OCI-LY1 (cell line): ENCODE results near the gene NSUN3.

Experiments used
- EZH2 ChIP-seq: fragments of 200-600 bp; sonication (generic), shearing (Covaris generic); IDR thresholded peaks from 2 replicates; pipeline ENCODE4 v1.8.0; 2017; ENCODE audit warnings: borderline replicate concordance, mixed run types, mild to moderate bottlenecking, antibody characterized with exemption, low read length, moderate library complexity, mixed read lengths
- TF ChIP-seq, protein P1 (sequence below): fragments of 200-600 bp; sonication (generic), shearing (Covaris generic); IDR thresholded peaks from 2 replicates; pipeline ENCODE4 v1.5.1; 2017; ENCODE audit warnings: mild to moderate bottlenecking, antibody characterized with exemption, low read length, moderate library complexity, mixed read lengths

DNA sequence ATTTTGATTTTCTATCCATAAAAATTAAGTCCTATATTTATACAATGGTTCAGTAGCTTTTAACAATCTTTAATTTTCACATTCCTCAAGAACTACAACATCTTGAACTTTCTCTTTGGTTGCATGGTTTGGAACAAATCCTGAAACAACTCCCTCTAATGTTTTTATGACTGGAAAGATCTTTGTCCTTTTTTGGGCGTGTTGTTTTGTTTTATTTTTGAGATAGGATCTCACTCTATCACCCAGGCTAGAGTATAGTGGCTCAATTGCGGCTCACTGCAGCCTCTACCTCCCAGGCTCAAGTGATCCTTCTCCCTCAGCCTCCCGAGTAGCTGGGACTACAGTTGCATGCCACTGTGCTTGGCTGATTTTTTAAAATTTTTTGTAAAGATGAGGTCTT lies 38.5 kb upstream of the NSUN3 start:
- TF ChIP-seq, protein P1, sequence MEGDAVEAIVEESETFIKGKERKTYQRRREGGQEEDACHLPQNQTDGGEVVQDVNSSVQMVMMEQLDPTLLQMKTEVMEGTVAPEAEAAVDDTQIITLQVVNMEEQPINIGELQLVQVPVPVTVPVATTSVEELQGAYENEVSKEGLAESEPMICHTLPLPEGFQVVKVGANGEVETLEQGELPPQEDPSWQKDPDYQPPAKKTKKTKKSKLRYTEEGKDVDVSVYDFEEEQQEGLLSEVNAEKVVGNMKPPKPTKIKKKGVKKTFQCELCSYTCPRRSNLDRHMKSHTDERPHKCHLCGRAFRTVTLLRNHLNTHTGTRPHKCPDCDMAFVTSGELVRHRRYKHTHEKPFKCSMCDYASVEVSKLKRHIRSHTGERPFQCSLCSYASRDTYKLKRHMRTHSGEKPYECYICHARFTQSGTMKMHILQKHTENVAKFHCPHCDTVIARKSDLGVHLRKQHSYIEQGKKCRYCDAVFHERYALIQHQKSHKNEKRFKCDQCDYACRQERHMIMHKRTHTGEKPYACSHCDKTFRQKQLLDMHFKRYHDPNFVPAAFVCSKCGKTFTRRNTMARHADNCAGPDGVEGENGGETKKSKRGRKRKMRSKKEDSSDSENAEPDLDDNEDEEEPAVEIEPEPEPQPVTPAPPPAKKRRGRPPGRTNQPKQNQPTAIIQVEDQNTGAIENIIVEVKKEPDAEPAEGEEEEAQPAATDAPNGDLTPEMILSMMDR: no peak
- no peak for TF ChIP-seq EZH2
